ENCODE results near the gene NTMT2. TPM values are rescaled to one million over a fixed set of nuclear protein-coding genes. Genes with fewer than 3 reads are reported as not detected.

The NTMT2 gene
- polyA plus RNA-seq, 1 donor (not counting 4 experiments of a cell fraction or from before 2014, with no cell fraction given) = not detected

DNA sequence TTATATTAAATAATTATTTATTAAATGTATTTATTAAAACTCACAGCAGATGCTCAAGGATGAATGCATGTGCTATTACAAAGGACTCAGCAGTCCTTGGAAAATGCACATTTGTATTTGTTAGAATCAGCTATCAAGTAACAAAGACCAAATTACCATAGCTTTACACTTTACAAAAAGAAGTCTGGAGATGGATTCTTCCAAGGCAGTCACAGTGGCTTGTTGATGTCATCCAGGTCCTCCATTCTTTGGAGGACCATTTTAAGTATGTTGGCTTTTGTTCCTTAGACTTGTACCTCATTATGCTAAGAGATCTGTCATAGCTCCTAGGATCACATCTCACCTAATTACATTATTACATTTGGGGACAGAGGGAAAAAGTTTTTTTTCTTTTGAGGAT is 63.4 kb downstream of the NTMT2 start:
- Histone ChIP-seq H3K9ac (ENCODE audit: control insufficient read depth, extremely low read depth, insufficient read depth, low read length) (no peak overlapping the region), H3K9me1 (ENCODE audit: control insufficient read depth, extremely low read depth, insufficient read depth, low read length) (no peaks in the 10 kb centered on the region), H3K27ac (ENCODE audit: control insufficient read depth, insufficient read depth, low read length) (no peak overlapping the region), H3K36me3 (ENCODE audit: control insufficient read depth in 2 of 2, extremely low read depth in 1 of 2, insufficient read depth in 2 of 2, low read length in 2 of 2) (no peaks in the 10 kb centered on the region), H3K79me2 (ENCODE audit: control insufficient read depth, insufficient read depth, low read length) (no peaks in the 10 kb centered on the region), H4K20me1 (ENCODE audit: control insufficient read depth, extremely low read depth, insufficient read depth, low read length) (no peaks in the 10 kb centered on the region), H3K4me3 (ENCODE audit: control insufficient read depth in 2 of 3, extremely low read depth in 1 of 3, insufficient read depth in 2 of 3, low read depth in 1 of 3, low read length in 3 of 3) (no peak overlapping the region), H2AFZ (ENCODE audit: control insufficient read depth, low read length) (no peak overlapping the region), H3K9me3 (ENCODE audit: control insufficient read depth, low read depth, low read length) (no peaks in the 10 kb centered on the region), H3K4me1 (ENCODE audit: control insufficient read depth, extremely low read depth, insufficient read depth, low read length) (no peaks in the 10 kb centered on the region), H3K27me3 (ENCODE audit: control insufficient read depth, extremely low read depth, insufficient read depth, low read length) (no peaks in the 10 kb centered on the region), H3K4me2 (ENCODE audit: control insufficient read depth, extremely low read depth, insufficient read depth, low read depth, low read length) (no peak overlapping the region)
- no peak for DNase-seq (ENCODE audit: low read depth, low spot score)
- no peak for TF ChIP-seq EZH2 (IDR thresholded peaks at IDR 0.05; ENCODE audit: low read length)
- TF ChIP-seq CTCF (optimal IDR thresholded peaks at IDR 0.05 in 1 of 3, IDR thresholded peaks at IDR 0.05 in 1 of 3, conservative IDR thresholded peaks at IDR 0.05 in 1 of 3; ENCODE audit: extremely low read depth in 1 of 3, insufficient read depth in 2 of 3, low read length in 3 of 3) = no peak
- dilution Hi-C loops (cut with MboI; ENCODE audit: extremely low pct_ligation_motif_present, low sequenced_read_pairs) = no loop called here
- FAIRE-seq = no peak

DNA sequence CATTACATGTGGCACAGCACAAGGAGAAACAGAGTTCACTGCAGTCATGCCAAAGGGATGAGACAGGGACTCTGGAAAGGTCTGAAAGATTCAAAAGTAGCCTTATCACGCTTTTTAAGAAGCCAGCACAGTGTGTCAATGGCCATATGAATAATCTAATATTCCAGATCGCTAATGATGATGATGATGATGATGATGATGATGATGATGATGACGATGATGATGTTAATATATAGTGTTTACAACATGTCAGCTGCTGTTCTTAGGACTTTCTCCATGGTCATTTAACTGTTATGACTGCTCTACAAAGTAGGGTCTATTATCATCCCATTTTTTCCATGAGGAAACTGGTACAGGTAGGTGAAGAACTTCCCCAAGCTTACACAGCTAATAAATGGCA is 64.4 kb downstream of the NTMT2 start:
- dilution Hi-C loops (cut with MboI; ENCODE audit: extremely low pct_ligation_motif_present, low sequenced_read_pairs) = no loop called here

More for the DNA sequence above, 64.4 kb downstream of the NTMT2 start:
- Histone ChIP-seq H3K4me2 (ENCODE audit: control insufficient read depth, extremely low read depth, insufficient read depth, low read depth, low read length) (no peak overlapping the region), H3K27me3 (ENCODE audit: control insufficient read depth, extremely low read depth, insufficient read depth, low read length) (no peaks in the 10 kb centered on the region), H3K9me1 (ENCODE audit: control insufficient read depth, extremely low read depth, insufficient read depth, low read length) (no peaks in the 10 kb centered on the region), H3K4me1 (ENCODE audit: control insufficient read depth, extremely low read depth, insufficient read depth, low read length) (no peaks in the 10 kb centered on the region), H3K27ac (ENCODE audit: control insufficient read depth, insufficient read depth, low read length) (no peak overlapping the region), H3K4me3 (ENCODE audit: control insufficient read depth in 2 of 3, extremely low read depth in 1 of 3, insufficient read depth in 2 of 3, low read depth in 1 of 3, low read length in 3 of 3) (no peak overlapping the region), H2AFZ (ENCODE audit: control insufficient read depth, low read length) (no peak overlapping the region), H3K79me2 (ENCODE audit: control insufficient read depth, insufficient read depth, low read length) (no peaks in the 10 kb centered on the region), H3K9ac (ENCODE audit: control insufficient read depth, extremely low read depth, insufficient read depth, low read length) (no peak overlapping the region), H3K9me3 (ENCODE audit: control insufficient read depth, low read depth, low read length) (no peaks in the 10 kb centered on the region), H4K20me1 (ENCODE audit: control insufficient read depth, extremely low read depth, insufficient read depth, low read length) (no peaks in the 10 kb centered on the region), H3K36me3 (ENCODE audit: control insufficient read depth in 2 of 2, extremely low read depth in 1 of 2, insufficient read depth in 2 of 2, low read length in 2 of 2) (no peaks in the 10 kb centered on the region)
- TF ChIP-seq CTCF (optimal IDR thresholded peaks at IDR 0.05 in 1 of 3, IDR thresholded peaks at IDR 0.05 in 1 of 3, conservative IDR thresholded peaks at IDR 0.05 in 1 of 3; ENCODE audit: extremely low read depth in 1 of 3, insufficient read depth in 2 of 3, low read length in 3 of 3) (no peak), EZH2 (IDR thresholded peaks at IDR 0.05; ENCODE audit: low read length) (no peak)
- DNase-seq (ENCODE audit: low read depth, low spot score) (no peak), FAIRE-seq (no peak)
